HepG2 (cell line): ENCODE results near the gene GNAZ. TPM values are rescaled to one million over a fixed set of nuclear protein-coding genes. Genes with fewer than 3 reads are reported as not detected.

Experiments used
- HOMEZ ChIP-seq: IDR thresholded peaks from 2 replicates; pipeline ENCODE4 v1.6.1; 2016; ENCODE audit warnings: low read depth
- KLF15 ChIP-seq: sonication (generic); formaldehyde crosslinking; IDR thresholded peaks from 2 replicates; pipeline ENCODE4 v1.8.1; 2023; ENCODE audit warnings: borderline replicate concordance, mild to moderate bottlenecking, inconsistent platforms, missing genetic modification reagents, mixed read lengths
- MZF1 ChIP-seq: sonication (generic); formaldehyde crosslinking; IDR thresholded peaks from 2 replicates; pipeline ENCODE4 v1.8.1; 2023; ENCODE audit warnings: mild to moderate bottlenecking, missing genetic modification reagents, borderline replicate concordance
- NONO ChIP-seq, 2 experiments: fragments of 450-650 bp in 1 of 2; sonication (generic) in 1 of 2; formaldehyde crosslinking in 1 of 2; IDR thresholded peaks in 1 of 2; conservative IDR thresholded peaks in 1 of 2; 2 replicates each; pipeline versions ENCODE4 v1.6.1 to v1.8.0; 2017 to 2022; ENCODE audit warnings: mild to moderate bottlenecking in 1 of 2, missing genetic modification reagents in 1 of 2, moderate library complexity in 1 of 2
- POGZ ChIP-seq: sonication (generic); formaldehyde crosslinking; IDR thresholded peaks from 2 replicates; pipeline ENCODE4 v1.4.0; 2020; ENCODE audit warnings: mild to moderate bottlenecking, missing genetic modification reagents
- SALL2 ChIP-seq: sonication (generic); formaldehyde crosslinking; IDR thresholded peaks from 2 replicates; pipeline ENCODE4 v1.8.1; 2023; ENCODE audit warnings: mild to moderate bottlenecking, missing genetic modification reagents, inconsistent platforms
- SMARCE1 ChIP-seq: fragments of 450-650 bp; IDR thresholded peaks from 2 replicates; pipeline ENCODE4 v1.6.1; 2017; ENCODE audit warnings: borderline replicate concordance
- SOX5 ChIP-seq: IDR thresholded peaks from 2 replicates; pipeline ENCODE4 v1.6.1; 2016; ENCODE audit warnings: borderline replicate concordance
- TBX2 ChIP-seq: sonication (generic); formaldehyde crosslinking; IDR thresholded peaks from 2 replicates; pipeline ENCODE4 v1.5.0; 2020; ENCODE audit warnings: missing genetic modification reagents, mild to moderate bottlenecking, borderline replicate concordance
- TFE3 ChIP-seq: IDR thresholded peaks from 2 replicates; pipeline ENCODE4 v1.6.1; 2016
- ZBTB37 ChIP-seq: sonication (generic); formaldehyde crosslinking; IDR thresholded peaks from 2 replicates; pipeline ENCODE4 v1.4.0; 2020; ENCODE audit warnings: mild to moderate bottlenecking, missing genetic modification reagents
- ZNF296 ChIP-seq: sonication (generic); formaldehyde crosslinking; conservative IDR thresholded peaks from 2 replicates; pipeline ENCODE4 v1.5.0; 2020; ENCODE audit warnings: mild to moderate bottlenecking, missing genetic modification reagents
- ZNF329 ChIP-seq: sonication (generic); formaldehyde crosslinking; IDR thresholded peaks from 2 replicates; pipeline ENCODE4 v1.9.0; 2021; ENCODE audit warnings: low read depth, mild to moderate bottlenecking, missing genetic modification reagents
- ZNF512 ChIP-seq: sonication (generic); formaldehyde crosslinking; IDR thresholded peaks from 2 replicates; pipeline ENCODE4 v1.4.0; 2020; ENCODE audit warnings: mild to moderate bottlenecking, missing genetic modification reagents
- ZNF549 ChIP-seq: sonication (generic); formaldehyde crosslinking; IDR thresholded peaks from 2 replicates; pipeline ENCODE4 v1.5.0; 2020; ENCODE audit warnings: missing genetic modification reagents
- ZNF550 ChIP-seq: sonication (generic); formaldehyde crosslinking; IDR thresholded peaks from 2 replicates; pipeline ENCODE4 v1.4.0; 2020; ENCODE audit warnings: mild to moderate bottlenecking, missing genetic modification reagents, borderline replicate concordance
- ZNF816 ChIP-seq: sonication (generic); formaldehyde crosslinking; IDR thresholded peaks from 2 replicates; pipeline ENCODE4 v1.8.0; 2022; ENCODE audit warnings: missing genetic modification reagents, mild to moderate bottlenecking, borderline replicate concordance
- polyA plus RNA-seq, 8 experiments: library from polyadenylated mRNA; depleted of rRNA in 3 of 8; stranded (reverse) in 7 of 8; unstranded in 1 of 8; fragments of >200 nt; fragmentation: Illumina TruSeq in 4 of 8; extraction: Trizol in 4 of 8; gene quantifications; 2 replicates each; pipeline versions ENCODE4 v1.2.1 to v1.2.3, GENCODE V29; 2011 to 2016; ENCODE audit warnings: low read depth in 4 of 8, missing spikeins in 1 of 8, mixed read lengths in 1 of 8; ENCODE audit not compliant: insufficient read depth in 1 of 8
- total RNA-seq, 5 experiments: library from RNA; depleted of rRNA; stranded (reverse); fragments of >200 nt; fragmentation: Illumina TruSeq; extraction: Trizol; gene quantifications; 2 replicates each; pipeline ENCODE4 v1.2.3, GENCODE V29; 2016; ENCODE audit warnings: low read depth in 1 of 5
- TF ChIP-seq, protein P1 (sequence below): sonication (generic); formaldehyde crosslinking; IDR thresholded peaks from 2 replicates; pipeline ENCODE4 v1.8.0; 2022; ENCODE audit warnings: mild to moderate bottlenecking, missing genetic modification reagents, moderate library complexity
- TF ChIP-seq, protein P2 (sequence below): sonication (generic); formaldehyde crosslinking; IDR thresholded peaks from 2 replicates; pipeline ENCODE4 v1.4.0; 2020; ENCODE audit warnings: missing genetic modification reagents

Gene GNAZ
- total and polyA plus RNA-seq, 2 of the 13 experiments (the other 11 are each of a cell fraction or from before 2014, with no cell fraction given) = 11.4 to 22.3 TPM

GRCh38 chr22:23157560-23158515, 87.5 kb downstream of the GNAZ start (continued):
- 0 out of 2 replicates have a peak, but pooled peaks have one; percentile 22 for TF ChIP-seq TFE3 (CRISPR knock-in tag)
- no peak for TF ChIP-seq ZNF549 (CRISPR knock-in tag)
- no peak for TF ChIP-seq SMARCE1
- peak; percentile 58; the same call in 1 of the 2 replicates for TF ChIP-seq TBX2
- no peak for TF ChIP-seq SALL2
- no peak for TF ChIP-seq ZNF550 (CRISPR knock-in tag)
- TF ChIP-seq, protein P1, sequence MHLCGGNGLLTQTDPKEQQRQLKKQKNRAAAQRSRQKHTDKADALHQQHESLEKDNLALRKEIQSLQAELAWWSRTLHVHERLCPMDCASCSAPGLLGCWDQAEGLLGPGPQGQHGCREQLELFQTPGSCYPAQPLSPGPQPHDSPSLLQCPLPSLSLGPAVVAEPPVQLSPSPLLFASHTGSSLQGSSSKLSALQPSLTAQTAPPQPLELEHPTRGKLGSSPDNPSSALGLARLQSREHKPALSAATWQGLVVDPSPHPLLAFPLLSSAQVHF (CRISPR knock-in tag) = no peak
- no peak for TF ChIP-seq ZBTB37 (CRISPR knock-in tag)
- no peak for TF ChIP-seq NONO (IDR thresholded peaks at IDR 0.05)
- TF ChIP-seq NONO (CRISPR knock-in tag; conservative IDR thresholded peaks at IDR 0.05) = no peak
- TF ChIP-seq, protein P2, sequence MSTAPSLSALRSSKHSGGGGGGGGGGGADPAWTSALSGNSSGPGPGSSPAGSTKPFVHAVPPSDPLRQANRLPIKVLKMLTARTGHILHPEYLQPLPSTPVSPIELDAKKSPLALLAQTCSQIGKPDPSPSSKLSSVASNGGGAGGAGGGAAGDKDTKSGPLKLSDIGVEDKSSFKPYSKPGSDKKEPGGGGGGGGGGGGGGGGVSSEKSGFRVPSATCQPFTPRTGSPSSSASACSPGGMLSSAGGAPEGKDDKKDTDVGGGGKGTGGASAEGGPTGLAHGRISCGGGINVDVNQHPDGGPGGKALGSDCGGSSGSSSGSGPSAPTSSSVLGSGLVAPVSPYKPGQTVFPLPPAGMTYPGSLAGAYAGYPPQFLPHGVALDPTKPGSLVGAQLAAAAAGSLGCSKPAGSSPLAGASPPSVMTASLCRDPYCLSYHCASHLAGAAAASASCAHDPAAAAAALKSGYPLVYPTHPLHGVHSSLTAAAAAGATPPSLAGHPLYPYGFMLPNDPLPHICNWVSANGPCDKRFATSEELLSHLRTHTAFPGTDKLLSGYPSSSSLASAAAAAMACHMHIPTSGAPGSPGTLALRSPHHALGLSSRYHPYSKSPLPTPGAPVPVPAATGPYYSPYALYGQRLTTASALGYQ (CRISPR knock-in tag) = no peak
- peak; percentile 37; the same call in 1 of the 2 replicates for TF ChIP-seq SOX5 (CRISPR knock-in tag)
- TF ChIP-seq POGZ (CRISPR knock-in tag) = peak; percentile 36; the same call in 1 of the 2 replicates
- TF ChIP-seq KLF15 = no peak
- peak; percentile 42; the same call in 1 of the 2 replicates for TF ChIP-seq MZF1 (CRISPR knock-in tag)
- TF ChIP-seq ZNF816 (CRISPR knock-in tag) = peak; percentile 65; the same call in 1 of the 2 replicates
- TF ChIP-seq ZNF329 (CRISPR knock-in tag) = no peak
- TF ChIP-seq ZNF296 = peak; percentile 83
- TF ChIP-seq ZNF512 (CRISPR knock-in tag) = no peak
- no peak for TF ChIP-seq HOMEZ (CRISPR knock-in tag)
